DOHH2 (cell line): ENCODE results near the gene PRDM1.

ENCODE experiments used
- EZH2phosphoT487 ChIP-seq: fragments of 200-600 bp; sonication (generic); IDR thresholded peaks from 2 replicates; pipeline ENCODE4 v1.6.1; 2017; ENCODE audit warnings: borderline replicate concordance, mild to moderate bottlenecking, antibody characterized with exemption, low read length, moderate library complexity, mixed read lengths
- TF ChIP-seq, protein P1 (sequence below): fragments of 200-600 bp; sonication (generic); IDR thresholded peaks from one replicate; pipeline ENCODE4 v1.5.1; 2014; ENCODE audit warnings: antibody characterized with exemption, mild to moderate bottlenecking, low read depth, low read length; ENCODE audit not compliant: poor library complexity, severe bottlenecking

DNA sequence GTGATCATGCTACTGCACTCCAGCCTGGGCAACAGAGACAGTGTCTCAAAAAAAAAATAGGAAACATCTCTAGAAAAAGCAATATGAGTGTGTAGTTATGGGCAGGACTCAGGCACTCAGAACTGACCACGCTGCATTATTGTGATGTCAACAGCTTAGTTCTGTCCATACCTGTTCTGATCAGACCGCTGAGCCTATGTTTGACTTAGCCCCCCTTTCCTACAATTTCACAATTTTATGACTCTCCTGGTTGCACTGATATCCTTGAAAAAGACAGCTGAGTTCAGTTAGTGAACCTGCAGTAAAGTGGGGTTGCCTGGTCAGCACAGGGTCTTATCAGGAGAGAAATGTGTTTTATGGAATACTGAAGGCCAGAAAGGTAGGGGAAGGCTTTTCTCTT is 37.8 kb upstream of the PRDM1 start:
- TF ChIP-seq, protein P1, sequence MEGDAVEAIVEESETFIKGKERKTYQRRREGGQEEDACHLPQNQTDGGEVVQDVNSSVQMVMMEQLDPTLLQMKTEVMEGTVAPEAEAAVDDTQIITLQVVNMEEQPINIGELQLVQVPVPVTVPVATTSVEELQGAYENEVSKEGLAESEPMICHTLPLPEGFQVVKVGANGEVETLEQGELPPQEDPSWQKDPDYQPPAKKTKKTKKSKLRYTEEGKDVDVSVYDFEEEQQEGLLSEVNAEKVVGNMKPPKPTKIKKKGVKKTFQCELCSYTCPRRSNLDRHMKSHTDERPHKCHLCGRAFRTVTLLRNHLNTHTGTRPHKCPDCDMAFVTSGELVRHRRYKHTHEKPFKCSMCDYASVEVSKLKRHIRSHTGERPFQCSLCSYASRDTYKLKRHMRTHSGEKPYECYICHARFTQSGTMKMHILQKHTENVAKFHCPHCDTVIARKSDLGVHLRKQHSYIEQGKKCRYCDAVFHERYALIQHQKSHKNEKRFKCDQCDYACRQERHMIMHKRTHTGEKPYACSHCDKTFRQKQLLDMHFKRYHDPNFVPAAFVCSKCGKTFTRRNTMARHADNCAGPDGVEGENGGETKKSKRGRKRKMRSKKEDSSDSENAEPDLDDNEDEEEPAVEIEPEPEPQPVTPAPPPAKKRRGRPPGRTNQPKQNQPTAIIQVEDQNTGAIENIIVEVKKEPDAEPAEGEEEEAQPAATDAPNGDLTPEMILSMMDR, result no peak
- no peak for TF ChIP-seq EZH2phosphoT487
